ENCODE data around the gene KDM3B. TPM values are rescaled to one million over a fixed set of nuclear protein-coding genes. Genes with fewer than 3 reads are reported as not detected.

Gene KDM3B
- total and polyA plus RNA-seq, 9 of the 15 experiments (the other 6 are each of a cell fraction or from before 2014, with no cell fraction given), result 13.8 to 62.8 (median 41.9) TPM

GRCh38 chr5:138455232-138455930 lies 102.9 kb downstream of the KDM3B start:
- POLR2A ChIA-PET, result interaction anchor here (0.6 to 3.4 kb wide), 8 partner anchors 8 to 271 kb away, joined by 3 to 28 read pairs (median 3); partner anchors contain the start of genes CDC23, EGR1 and ETF1
- no peak for ATAC-seq
- BruUV-seq (replicated peaks), result no TSS peak
- Histone ChIP-seq H3K27me3 (ENCODE audit: control insufficient read depth in 2 of 2, insufficient read depth in 2 of 2, low read length in 2 of 2) (no peaks in the 10 kb centered on the region), H3K27ac (ENCODE audit: extremely low read depth, low read depth, low read length) (no peak overlapping the region), H3K4me1 (replicated peaks in 1 of 2; ENCODE audit: control insufficient read depth in 2 of 2, insufficient read depth in 2 of 2, low read length in 2 of 2) (peaks cover 17 to 35% of the 10 kb centered on the region in 2 experiments), H4K20me1 (replicated peaks; ENCODE audit: control insufficient read depth, insufficient read depth, low read length) (no peaks in the 10 kb centered on the region), H3K9me3 (replicated peaks; ENCODE audit: control insufficient read depth, insufficient read depth, low read depth, low read length) (no peaks in the 10 kb centered on the region), H2AFZ (ENCODE audit: low read depth, low read length) (no peak overlapping the region), H3K79me2 (ENCODE audit: control insufficient read depth, insufficient read depth, low read length) (no peaks in the 10 kb centered on the region), H3K36me3 (ENCODE audit: control insufficient read depth, insufficient read depth, low read length) (no peaks in the 10 kb centered on the region), H3K9ac (ENCODE audit: insufficient read depth in 1 of 2, low read depth in 2 of 2, low read length in 2 of 2) (no peak overlapping the region; a peak in 1 of 4 replicates), H3K4me3 (no peak overlapping the region), H3K4me2 (ENCODE audit: insufficient read depth, low read length) (no peak overlapping the region), H3K9me1 (ENCODE audit: control insufficient read depth, insufficient read depth, low read length) (no peaks in the 10 kb centered on the region)
- CTCF ChIA-PET (ENCODE audit: low intra/inter-chr PET ratio), result no interaction called here
- DNase-seq (ENCODE audit: extremely low read depth in 1 of 4, low spot score in 3 of 4), result no peak
- in situ Hi-C loops (cut with MboI), result no loop called here
- no peak for FAIRE-seq
- intact Hi-C loops (cut with micrococcal nuclease), result loop anchor here (10.0 kb wide), 1 partner anchor 179 kb away; no protein-coding TSS in a partner anchor
- 33% methylated on average over 11 of the region's 11 CpGs for WGBS (ENCODE audit: insufficient coverage, low coverage, missing lambda C conversion rate)
- TF ChIP-seq, protein P1, sequence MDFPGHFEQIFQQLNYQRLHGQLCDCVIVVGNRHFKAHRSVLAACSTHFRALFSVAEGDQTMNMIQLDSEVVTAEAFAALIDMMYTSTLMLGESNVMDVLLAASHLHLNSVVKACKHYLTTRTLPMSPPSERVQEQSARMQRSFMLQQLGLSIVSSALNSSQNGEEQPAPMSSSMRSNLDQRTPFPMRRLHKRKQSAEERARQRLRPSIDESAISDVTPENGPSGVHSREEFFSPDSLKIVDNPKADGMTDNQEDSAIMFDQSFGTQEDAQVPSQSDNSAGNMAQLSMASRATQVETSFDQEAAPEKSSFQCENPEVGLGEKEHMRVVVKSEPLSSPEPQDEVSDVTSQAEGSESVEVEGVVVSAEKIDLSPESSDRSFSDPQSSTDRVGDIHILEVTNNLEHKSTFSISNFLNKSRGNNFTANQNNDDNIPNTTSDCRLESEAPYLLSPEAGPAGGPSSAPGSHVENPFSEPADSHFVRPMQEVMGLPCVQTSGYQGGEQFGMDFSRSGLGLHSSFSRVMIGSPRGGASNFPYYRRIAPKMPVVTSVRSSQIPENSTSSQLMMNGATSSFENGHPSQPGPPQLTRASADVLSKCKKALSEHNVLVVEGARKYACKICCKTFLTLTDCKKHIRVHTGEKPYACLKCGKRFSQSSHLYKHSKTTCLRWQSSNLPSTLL (IDR thresholded peaks at IDR 0.05), result no peak
- TF ChIP-seq, protein P2, sequence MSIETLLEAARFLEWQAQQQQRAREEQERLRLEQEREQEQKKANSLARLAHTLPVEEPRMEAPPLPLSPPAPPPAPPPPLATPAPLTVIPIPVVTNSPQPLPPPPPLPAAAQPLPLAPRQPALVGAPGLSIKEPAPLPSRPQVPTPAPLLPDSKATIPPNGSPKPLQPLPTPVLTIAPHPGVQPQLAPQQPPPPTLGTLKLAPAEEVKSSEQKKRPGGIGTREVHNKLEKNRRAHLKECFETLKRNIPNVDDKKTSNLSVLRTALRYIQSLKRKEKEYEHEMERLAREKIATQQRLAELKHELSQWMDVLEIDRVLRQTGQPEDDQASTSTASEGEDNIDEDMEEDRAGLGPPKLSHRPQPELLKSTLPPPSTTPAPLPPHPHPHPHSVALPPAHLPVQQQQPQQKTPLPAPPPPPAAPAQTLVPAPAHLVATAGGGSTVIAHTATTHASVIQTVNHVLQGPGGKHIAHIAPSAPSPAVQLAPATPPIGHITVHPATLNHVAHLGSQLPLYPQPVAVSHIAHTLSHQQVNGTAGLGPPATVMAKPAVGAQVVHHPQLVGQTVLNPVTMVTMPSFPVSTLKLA (conservative IDR thresholded peaks at IDR 0.05), result no peak
- TF ChIP-seq SNIP1 (IDR thresholded peaks at IDR 0.05; ENCODE audit: low read depth) (no peak), EP300 (IDR thresholded peaks at IDR 0.05; ENCODE audit: low read length) (no peak), ZBTB17 (CRISPR knock-in tag; IDR thresholded peaks at IDR 0.05) (no peak), STAT5B (CRISPR knock-in tag; IDR thresholded peaks at IDR 0.05) (no peak), GATAD2A (IDR thresholded peaks at IDR 0.05) (no peak), SP2 (IDR thresholded peaks at IDR 0.05; ENCODE audit: extremely low read depth, low read depth, low read length, poor library complexity, severe bottlenecking) (no peak), CREB5 (CRISPR knock-in tag; IDR thresholded peaks at IDR 0.05) (no peak)
- TF ChIP-seq, protein P3, sequence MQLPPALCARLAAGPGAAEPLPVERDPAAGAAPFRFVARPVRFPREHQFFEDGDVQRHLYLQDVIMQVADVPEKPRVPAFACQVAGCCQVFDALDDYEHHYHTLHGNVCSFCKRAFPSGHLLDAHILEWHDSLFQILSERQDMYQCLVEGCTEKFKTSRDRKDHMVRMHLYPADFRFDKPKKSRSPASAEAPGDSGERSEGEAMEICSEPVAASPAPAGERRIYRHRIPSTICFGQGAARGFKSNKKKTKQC (CRISPR knock-in tag; IDR thresholded peaks at IDR 0.05), result no peak
- TF ChIP-seq, protein P4, sequence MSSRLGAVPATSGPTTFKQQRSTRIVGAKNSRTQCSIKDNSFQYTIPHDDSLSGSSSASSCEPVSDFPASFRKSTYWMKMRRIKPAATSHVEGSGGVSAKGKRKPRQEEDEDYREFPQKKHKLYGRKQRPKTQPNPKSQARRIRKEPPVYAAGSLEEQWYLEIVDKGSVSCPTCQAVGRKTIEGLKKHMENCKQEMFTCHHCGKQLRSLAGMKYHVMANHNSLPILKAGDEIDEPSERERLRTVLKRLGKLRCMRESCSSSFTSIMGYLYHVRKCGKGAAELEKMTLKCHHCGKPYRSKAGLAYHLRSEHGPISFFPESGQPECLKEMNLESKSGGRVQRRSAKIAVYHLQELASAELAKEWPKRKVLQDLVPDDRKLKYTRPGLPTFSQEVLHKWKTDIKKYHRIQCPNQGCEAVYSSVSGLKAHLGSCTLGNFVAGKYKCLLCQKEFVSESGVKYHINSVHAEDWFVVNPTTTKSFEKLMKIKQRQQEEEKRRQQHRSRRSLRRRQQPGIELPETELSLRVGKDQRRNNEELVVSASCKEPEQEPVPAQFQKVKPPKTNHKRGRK (tag; IDR thresholded peaks at IDR 0.05), result no peak
- TF ChIP-seq, protein P5, sequence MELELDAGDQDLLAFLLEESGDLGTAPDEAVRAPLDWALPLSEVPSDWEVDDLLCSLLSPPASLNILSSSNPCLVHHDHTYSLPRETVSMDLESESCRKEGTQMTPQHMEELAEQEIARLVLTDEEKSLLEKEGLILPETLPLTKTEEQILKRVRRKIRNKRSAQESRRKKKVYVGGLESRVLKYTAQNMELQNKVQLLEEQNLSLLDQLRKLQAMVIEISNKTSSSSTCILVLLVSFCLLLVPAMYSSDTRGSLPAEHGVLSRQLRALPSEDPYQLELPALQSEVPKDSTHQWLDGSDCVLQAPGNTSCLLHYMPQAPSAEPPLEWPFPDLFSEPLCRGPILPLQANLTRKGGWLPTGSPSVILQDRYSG (tag; conservative IDR thresholded peaks at IDR 0.05; ENCODE audit: low read depth), result no peak
